Middle frontal gyrus (tissue), 1 donor: ENCODE data around the gene CBLB.
"Not testable (repeated sequence)": the region's sequence is repeated elsewhere in the genome, so short reads cannot be mapped to it uniquely, and the experiment has no call there.

Experiments used
- DNase-seq: peaks from one replicate; pipeline ENCODE4 v3.0.0-alpha.2; 2015; ENCODE audit warnings: low spot score; ENCODE audit errors: extremely low spot score

The CBLB gene

DNA sequence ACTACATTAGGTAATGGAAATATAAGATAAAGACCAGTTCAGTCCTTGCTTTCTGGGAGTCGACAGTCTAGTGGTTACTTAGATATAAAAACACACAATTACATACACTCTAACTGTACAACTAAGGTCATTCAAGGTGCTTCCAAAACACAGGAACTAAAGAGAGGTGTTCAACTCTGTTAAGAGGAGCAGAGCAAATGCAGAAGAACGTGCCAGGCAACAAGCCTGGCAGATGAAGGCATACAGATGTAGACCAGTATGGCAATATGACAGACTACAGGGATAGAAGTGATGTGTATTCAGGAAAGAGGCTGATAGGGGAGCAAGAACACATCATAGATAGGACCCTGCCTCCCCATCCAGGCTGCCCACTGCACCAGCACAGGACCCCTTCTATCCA is 78.3 kb downstream of the CBLB start:
- no peak for DNase-seq

DNA sequence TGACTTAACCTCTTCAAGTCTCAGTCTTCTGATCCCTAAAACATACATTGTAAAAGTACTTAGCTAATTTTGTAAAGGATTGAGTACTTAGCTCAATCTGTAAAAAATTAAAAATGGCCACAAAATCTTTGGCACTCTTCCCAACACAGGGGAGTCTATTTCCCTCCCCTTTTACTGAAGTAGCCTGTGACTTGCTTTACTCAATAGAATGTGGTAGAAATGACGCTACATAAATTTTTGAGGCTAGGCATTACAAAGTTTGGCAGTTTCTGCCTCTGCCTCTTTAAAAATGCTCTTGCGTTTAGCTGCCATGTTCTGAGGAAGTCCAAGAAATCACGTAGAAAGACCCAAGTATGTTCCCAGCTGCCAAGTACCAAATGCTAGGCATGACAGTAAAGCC is 80.2 kb downstream of the CBLB start:
- no peak for DNase-seq

DNA sequence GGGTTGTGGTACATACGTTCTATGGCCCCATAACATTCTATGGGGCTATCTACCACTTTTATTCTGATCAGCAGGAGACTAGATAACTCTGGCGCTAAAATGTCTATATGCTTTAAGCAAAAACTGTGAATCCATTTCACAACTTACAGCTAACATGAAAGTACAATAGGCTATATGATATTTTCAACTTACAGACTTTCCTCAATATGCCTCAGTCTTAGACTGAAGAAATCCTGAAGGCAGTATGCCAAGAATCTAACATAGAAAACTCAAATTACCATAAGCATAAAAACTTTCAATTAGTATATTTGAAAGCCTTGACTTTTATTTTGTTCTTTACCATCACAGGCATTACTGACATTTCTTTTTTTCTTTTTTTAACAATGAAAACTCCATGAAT is 81.4 kb downstream of the CBLB start:
- no peak for DNase-seq

DNA sequence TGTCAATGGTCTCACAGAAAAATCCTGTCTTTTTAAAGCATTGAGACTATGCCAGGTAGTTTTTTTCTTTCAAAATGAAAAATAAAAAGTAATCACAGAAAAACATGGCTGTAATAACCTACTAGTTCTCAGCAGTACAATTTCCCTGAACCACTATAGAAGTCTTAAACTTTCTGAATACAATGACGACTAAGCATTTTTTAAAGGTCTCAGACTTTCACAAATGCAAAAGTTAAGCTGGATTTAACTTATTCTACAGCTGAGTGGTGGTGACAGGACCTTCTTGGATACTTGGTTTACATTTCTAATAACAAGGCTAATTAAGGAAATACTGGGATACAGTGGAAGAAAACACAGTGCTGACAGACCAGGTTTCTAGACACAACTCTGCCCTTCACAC is 81.8 kb downstream of the CBLB start:
- no peak for DNase-seq

DNA sequence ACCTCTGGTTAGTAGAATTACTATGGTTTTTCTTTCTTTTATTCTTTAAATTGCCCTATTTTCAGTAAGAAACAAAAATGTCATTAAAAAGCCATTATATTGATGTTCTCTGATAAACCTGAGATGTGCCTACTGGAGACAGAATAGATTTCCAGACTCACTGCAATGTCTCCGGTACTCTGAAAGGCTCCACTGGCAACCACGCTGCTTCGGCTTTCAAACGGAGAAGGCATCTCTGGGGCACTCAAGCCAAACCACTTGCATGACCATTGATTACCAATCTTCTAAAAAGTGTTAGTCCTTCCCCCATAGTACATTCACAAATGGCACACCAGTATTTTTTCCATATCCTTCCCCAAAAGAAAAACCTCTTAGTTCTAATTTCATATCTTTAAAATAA is 82.6 kb downstream of the CBLB start:
- DNase-seq = no peak

DNA sequence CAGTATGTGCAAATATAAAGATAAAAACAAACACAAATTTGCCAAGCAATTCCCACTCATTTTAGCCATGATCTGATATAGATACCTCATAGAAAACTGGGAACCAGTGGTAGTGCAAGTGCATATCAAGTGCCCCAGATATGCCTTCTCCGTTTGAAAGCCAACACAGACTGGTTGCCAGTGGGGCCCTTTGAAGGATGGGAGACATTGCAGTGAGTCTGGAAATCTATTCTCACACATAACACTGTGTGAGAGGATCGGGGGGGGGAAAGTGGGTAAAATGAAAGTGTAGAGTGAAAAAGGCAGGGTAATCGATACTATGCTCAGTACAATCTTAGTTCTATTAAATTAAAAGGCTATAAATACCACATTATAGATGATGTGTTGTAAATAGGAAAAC is 83.0 kb downstream of the CBLB start:
- no peak for DNase-seq

DNA sequence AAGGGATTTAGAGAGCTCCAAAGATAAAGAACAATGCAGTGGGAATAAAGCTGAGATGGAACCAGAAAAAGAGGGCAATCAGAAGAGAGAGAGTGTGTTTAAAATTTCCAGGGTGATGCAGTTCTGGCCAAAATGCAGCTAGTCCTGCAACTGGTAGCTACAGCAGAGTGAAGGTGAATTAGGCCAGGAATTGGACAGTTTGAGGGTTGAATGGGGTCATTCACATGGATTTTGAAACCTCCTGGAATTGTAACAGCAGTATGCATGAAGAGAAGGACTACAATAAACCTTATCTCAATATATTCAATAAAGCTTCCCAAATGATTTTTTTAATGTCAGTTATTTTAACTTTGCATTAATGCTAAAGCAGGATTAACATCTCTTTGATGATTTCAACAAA is 85.2 kb downstream of the CBLB start:
- DNase-seq = no peak

DNA sequence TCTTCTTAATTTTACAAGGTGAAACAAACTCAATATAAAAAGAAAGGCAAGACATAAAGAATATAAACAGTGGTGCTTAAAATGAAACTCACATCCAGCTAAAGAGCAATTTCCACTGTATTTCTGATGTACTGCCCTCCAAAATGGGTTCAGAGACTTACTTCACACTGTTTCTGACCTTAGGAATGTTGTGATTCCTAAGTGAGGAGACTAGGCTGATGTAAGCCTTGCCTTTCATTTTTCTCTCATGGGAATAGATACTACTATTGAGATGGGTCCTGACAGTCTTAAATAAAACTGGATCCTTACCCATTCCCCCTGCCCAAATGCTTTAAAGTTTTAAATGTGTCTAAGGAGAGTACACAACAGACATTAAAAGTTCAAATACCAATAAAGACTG is 86.9 kb downstream of the CBLB start:
- DNase-seq = no peak

DNA sequence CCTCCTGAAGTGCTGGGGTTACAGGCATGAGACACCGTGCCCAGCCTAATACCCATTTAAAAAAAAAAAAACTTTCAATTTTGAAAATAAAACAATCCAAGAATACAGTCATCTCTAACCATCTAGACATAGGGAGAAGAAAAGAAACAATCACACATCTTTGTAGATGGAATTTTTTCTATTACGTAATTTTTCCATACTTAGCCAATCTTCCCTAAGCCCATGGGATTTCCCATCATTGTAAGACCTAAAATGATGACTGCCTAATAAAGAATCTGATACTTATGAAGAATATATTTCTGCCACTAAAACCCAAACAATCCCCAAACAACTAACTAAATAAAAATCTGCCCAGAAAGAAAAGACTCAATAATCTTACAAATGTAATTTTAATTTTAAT is 88.7 kb downstream of the CBLB start:
- no peak for DNase-seq

DNA sequence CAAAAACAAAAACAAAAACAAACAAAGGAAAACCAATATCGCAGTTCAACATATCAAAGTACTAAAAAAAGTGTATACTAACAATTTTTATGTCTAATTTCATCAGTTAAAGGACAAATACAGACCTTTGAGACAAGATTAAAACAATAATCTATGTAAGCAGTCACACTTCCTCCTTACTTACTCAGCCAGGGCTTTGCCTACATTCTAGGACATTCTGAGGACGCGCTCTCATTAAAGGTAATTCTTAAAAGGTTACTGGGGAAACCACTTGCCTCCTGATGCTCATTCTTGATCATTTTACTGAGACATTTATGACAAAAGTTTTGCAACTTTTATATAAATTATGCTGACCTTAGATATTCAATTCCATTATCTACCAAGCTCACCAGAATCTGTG is 93.4 kb downstream of the CBLB start:
- no peak for DNase-seq

DNA sequence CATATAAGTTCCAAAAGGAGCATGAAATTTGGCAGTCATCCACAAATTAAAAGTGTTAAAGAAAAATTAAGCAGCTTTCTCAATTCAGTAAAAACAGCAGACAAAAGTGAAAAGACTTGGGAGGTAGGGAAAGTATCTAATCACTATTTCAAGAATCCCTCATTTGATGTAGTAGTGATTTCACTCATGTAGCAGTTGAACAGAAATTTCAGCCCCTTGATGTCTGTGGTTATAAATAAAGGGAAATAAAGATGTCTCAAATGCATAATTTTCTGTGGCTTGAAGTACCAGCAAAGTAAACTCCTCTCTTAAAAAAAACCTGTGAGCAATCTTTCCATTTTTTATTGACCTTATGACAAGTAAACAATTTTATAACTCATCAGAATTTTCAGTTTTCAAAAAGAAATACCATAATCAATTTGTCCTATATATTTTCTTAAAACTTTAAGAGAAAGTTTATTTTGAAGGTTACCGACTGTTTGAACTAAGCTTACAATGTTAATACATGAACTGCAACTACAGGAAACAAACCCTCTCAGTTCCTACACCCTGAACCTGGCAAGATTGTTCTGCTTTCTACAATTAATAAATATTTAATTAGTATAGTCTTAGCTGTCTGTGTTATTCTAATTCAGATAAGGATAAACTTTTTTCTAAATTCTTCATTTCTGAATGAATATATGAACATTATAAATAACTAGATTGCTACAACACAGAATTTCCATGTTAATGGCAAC is 94.2 kb downstream of the CBLB start:
- DNase-seq = no peak

DNA sequence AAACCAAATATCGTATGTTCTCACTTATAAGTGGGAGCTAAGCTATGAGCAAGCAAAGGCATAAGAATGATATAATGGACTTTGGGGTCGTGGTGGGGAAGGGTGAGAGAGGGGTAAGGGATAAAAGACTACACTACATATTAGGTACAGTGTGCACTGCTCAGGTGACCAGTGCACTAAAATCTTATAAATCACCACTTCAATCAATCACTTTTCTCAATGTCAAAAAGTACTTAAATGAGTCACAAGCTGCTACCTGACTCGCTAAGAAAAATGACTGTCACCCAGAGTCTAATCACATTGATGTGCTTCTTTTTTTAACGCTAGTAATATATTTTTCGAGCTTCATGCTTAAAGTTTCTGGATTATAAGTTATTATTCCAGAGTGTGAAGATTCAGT is 95.5 kb downstream of the CBLB start:
- no peak for DNase-seq

DNA sequence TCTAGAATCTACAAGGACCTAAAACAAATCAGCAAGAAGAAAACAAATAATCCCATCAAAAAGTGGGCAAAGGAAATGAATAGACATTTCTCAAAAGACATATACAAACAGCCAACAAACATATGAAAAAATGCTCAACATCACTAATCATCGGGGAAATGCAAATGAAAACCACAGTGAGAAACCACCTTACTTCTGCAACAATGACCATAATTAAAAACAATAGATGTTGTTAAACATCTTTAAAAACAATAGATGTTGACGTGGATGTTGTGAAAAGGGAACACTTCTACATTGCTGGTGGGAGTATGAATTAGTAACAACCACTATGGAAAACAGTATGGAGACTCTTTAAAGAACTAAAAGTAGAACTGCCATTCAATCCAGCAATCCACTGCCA is 96.2 kb downstream of the CBLB start:
- DNase-seq = no peak

DNA sequence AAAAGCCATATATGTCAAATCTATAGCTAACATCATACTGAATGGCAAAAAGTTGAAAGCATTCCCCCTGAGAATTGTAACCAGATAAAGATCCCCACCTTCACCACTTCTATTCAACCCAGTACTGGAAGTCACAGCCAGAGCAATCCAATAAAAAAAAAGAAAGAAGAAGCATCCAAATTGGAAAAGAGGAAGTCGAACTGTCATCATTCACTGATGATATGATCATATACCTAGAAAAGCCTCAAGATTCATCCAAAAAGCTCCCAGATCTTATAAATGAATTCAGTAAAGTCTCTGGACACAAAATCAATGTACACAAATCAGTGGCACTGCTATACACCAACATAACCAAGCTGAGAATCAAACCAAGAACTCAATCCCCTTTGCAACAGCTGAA is 97.4 kb downstream of the CBLB start:
- DNase-seq = no peak

DNA sequence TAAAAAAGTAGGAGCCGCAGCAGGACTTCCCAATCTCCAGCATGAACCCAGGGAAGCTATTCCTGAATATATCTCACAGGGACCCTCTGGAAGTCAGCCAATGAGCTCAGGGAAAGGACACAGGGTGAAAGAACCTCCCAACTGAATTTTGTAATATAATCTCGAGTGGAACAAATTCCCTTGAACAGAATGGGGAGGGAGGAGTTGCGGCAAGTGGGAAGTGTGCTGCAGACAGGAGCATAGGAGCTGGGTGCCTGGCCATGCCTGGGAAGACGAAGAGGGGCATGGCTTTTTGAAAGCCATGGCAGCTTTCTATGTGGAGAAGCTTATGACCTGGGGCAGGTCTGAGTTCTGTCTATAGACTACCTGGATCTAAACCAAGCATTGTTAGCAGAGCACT is 98.4 kb downstream of the CBLB start:
- no peak for DNase-seq

DNA sequence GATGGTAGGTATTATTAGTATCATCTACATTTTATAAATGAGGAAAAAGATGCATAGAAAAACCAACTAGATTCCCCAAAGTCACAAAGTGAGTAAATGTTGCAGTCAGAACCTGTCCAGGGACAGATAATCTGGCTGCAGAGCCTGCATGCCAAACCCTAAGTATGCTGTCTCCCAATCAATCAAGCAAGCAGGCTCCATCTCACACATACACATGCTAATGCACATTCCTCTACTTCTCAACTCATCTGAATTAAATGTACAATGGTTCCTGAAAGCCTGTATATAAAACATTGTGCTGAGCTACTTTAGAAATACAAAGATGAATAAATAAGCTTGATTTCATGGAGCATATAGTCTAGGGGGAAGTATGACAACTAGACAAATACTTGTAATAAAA is 101.0 kb downstream of the CBLB start:
- DNase-seq = no peak

DNA sequence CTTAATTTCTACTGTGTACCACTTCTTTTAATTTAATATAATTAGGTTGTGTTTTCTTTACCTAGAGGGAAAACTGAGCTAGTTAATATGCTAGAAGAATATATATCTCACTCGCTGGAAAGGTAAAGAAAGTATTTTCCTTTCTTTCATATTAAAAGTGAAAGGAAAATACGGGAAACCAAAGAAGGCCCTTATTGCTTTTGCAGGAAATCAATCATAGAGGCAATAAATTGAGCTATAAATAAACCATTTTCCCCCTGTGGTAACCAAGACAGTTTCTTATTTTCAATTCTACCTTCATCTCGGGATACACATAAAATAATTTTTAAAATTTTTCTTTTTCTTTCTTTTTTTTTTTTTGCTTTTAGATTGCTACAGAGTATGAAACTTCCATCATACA is 101.6 kb downstream of the CBLB start:
- no peak for DNase-seq

DNA sequence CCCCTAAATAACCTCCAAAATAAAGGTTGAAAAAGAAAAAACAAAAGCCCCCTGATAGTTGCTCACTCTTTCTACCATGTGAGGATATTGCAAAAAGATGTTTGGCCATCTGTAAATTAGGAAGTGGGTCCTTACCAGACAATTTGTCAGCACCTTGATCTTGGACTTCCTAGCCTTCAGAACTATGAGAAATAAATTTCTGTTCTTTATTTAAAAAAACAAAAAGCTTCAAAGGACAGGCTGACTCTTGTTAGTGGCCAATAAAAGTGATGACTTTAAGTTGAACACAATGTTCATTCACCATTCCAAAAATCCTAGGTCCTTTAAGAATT is 103.5 kb downstream of the CBLB start:
- DNase-seq = no peak

DNA sequence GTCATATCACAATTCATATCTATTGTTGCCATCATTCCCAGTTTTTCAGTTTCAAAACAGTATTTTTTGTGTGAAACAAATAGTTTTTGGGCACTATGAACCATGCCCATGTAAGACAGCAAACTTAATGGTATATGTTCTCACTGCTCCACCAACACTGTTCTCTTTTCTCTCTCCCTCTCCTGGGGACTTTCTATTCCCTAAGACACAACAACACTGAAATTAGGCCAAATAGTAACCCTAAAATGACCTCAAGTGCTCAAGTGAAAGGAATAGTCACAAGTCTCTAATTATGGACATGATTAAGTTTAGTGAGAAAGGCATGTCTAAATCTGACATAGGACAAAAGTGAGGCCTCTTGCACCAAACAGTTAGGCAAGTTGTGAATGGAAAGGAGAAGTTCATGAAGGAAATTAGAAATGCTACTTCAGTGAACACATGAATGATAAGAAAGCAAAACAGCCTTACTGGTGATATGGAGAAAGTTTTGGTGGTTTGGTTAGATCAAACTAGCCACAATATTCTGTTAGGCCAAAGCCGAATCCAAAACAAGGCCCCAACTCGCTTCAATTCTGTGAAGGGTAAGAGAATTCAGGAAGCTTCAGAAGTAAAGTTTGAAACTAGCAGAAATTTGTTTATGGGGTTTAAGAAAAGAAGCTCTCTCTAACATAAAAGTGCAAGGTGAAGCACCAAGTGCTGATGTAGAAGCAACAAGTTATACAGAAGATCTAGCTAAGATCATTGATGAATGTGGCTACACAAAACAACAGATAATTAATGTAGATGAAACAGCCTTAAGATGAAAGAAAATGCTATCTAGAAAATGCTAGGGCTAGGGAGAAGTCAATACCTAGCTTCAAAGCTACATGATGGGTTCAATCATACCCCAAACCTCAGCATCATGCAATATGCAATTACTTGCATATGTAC is 104.2 kb downstream of the CBLB start:
- DNase-seq = no peak

DNA sequence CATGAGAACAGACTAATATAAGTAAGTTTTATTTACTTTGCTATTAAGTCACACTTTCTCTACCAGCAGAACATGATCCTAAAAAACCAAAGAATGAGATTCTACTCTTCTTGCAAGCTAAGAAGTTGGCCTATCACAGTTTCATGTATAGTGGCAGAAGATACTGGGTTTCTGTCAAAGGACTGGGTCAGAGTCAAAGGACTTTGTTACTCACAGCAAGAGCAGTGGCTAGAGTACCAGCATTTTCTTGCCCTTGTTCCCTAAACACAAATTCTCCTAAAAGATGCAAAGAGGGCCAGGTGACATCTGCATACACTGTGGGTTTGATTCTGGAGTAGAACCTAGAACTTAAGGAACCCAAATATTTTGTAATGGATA is 105.2 kb downstream of the CBLB start:
- DNase-seq = no peak

DNA sequence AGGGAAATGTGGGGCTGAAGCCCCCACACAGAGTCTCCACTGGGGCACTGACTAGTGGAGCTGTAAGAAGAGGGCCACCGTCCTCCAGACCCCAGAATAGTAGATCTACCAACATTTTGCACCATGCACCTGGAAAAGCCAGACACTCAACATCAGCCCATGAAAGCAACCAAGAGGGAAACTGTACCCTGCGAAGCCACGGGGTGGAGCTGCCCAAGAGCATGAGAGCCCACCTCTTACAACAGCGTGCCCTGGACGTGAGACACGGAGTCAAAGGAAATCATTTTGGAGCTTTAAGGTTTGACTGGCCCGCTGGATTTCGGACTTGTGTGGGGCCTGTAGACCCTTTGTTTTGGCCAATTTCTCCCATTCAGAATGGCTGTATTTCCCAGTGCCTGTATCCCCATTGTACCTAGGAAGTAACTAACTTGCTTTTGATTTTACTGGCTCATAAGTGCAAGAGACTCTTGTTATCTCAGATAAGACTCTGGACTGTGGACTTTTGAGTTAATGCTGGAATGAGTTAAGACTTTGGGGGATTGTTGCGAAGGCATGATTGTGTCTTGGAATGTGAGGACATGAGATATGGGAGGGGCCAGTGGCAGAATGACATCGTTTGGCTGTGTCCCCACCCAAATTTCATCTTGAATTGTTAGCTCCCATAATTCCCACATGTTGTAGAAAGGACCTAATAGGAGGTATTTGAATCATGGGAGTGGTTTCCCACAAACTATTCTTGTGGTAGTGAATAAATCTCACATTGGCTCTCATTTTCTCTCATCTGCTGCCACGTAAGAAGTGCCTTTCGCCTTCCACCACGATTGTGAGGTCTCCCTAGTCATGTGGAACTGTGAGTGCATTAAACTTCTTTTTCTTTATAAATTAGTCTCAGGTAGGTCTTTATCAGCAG is 105.8 kb downstream of the CBLB start:
- DNase-seq = no peak

DNA sequence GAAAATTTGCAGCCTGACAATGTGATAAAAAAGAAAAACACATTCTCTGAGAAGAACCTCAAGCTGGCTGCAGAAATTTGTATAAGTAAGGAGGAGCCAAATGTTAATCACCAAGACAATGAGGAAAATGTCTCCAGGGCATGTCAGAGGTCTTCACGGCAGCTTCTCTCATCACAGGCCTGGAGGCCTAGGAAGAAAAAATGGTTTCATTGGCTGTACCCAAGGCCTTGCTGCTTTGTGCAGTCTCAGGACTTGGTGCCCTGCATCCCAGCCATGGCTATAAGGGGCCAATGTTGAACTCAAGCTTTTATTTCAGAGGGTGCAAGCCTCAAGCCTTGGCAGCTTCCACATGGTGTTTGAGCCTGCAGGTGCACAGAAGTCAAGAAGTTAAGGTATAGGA is 106.6 kb downstream of the CBLB start:
- not testable (repeated sequence) for DNase-seq
